Testis (tissue), 3 donors: Measurements from ENCODE around the gene RAPSN. TPM values are rescaled to one million over a fixed set of nuclear protein-coding genes. Genes with fewer than 3 reads are reported as not detected.

ENCODE experiments used
- DNase-seq: peaks from one replicate; pipeline ENCODE4 v3.0.0-alpha.2; 2019
- H3K27ac ChIP-seq, 2 donors: fragments of 200-600 bp; sonication (generic); one replicate each; pipeline ENCODE4 v1.5.1; 2019
- H3K27me3 ChIP-seq: fragments of 200-600 bp; sonication (generic); one replicate; pipeline ENCODE4 v1.5.1; 2019
- H3K36me3 ChIP-seq: fragments of 200-600 bp; sonication (generic); one replicate; pipeline ENCODE4 v1.5.1; 2017; ENCODE audit warnings: low read depth; ENCODE audit errors: missing control alignments
- H3K4me1 ChIP-seq: fragments of 200-600 bp; sonication (generic); one replicate; pipeline ENCODE4 v1.5.1; 2019
- H3K4me3 ChIP-seq, 2 donors: fragments of 200-600 bp; sonication (generic); one replicate each; pipeline ENCODE4 v1.5.1; 2017 to 2019
- H3K9me3 ChIP-seq: fragments of 200-600 bp; sonication (generic); one replicate; pipeline ENCODE4 v1.5.1; 2017
- POLR2A ChIP-seq: fragments of 450-650 bp; IDR thresholded peaks from one replicate; pipeline ENCODE4 v1.6.1; 2017; ENCODE audit warnings: antibody characterized with exemption, mild to moderate bottlenecking, moderate library complexity
- WGBS, 2 donors: methylation state at CpG; one replicate each; pipeline ENCODE4 v1.1.5; 2018; 5-methylcytosine and 5-hydroxymethylcytosine counted together
- intact Hi-C: fragments of 100-400 bp; cut with DNase I; formaldehyde crosslinking; loops from one replicate; pipeline ENCODE4 v1.15.1; 2023; ENCODE audit warnings: low total_unique reads
- polyA plus RNA-seq: library from polyadenylated mRNA; stranded (reverse); fragments of 350-450 nt; fragmentation: Illumina TruSeq; extraction: RNeasy Lipid Tissue Mini Kit (QIAGEN cat#74804); gene quantifications from one replicate; pipeline ENCODE4 v1.2.3, GENCODE V29; 2014; ENCODE audit warnings: low read depth, low replicate concordance; ENCODE audit not compliant: insufficient read depth
- total RNA-seq, 2 donors: library from RNA; depleted of rRNA; stranded (reverse); fragments of >200 nt; gene quantifications; one replicate each; pipeline ENCODE4 v1.2.3, GENCODE V29; 2016
- TF ChIP-seq, protein P1 (sequence below), 3 experiments: fragments of 450-650 bp in 2 of 3; fragments of 200-600 bp in 1 of 3; sonication (generic) in 1 of 3; IDR thresholded peaks; one replicate each; pipeline ENCODE4 v1.5.1; 2016 to 2019; ENCODE audit warnings: antibody characterized with exemption in 3 of 3, mild to moderate bottlenecking in 2 of 3, moderate library complexity in 1 of 3

Gene RAPSN
- total and polyA plus RNA-seq, 3 donors from 2014 or later: 0.19 to 0.65 (median 0.63) TPM

GRCh38 chr11:47489395-47489755, 40.4 kb upstream of the RAPSN start:
- 39 to 44% methylated on average over 2 of the region's 2 CpGs for WGBS, 2 donors
- H3K36me3 ChIP-seq: no peaks in the 10 kb centered on the region
- H3K9me3 ChIP-seq: no peaks in the 10 kb centered on the region
- no peak overlapping the region for H3K27ac ChIP-seq
- H3K27me3 ChIP-seq: no peaks in the 10 kb centered on the region
- no peak for DNase-seq
- H3K4me1 ChIP-seq: peaks cover 14% of the 10 kb centered on the region
- no peak overlapping the region for H3K4me3 ChIP-seq
- TF ChIP-seq, protein P1, sequence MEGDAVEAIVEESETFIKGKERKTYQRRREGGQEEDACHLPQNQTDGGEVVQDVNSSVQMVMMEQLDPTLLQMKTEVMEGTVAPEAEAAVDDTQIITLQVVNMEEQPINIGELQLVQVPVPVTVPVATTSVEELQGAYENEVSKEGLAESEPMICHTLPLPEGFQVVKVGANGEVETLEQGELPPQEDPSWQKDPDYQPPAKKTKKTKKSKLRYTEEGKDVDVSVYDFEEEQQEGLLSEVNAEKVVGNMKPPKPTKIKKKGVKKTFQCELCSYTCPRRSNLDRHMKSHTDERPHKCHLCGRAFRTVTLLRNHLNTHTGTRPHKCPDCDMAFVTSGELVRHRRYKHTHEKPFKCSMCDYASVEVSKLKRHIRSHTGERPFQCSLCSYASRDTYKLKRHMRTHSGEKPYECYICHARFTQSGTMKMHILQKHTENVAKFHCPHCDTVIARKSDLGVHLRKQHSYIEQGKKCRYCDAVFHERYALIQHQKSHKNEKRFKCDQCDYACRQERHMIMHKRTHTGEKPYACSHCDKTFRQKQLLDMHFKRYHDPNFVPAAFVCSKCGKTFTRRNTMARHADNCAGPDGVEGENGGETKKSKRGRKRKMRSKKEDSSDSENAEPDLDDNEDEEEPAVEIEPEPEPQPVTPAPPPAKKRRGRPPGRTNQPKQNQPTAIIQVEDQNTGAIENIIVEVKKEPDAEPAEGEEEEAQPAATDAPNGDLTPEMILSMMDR (IDR thresholded peaks at IDR 0.05): no peak
- no peak for TF ChIP-seq POLR2A
- intact Hi-C loops: no loop called here

- H3K27me3 ChIP-seq: no peaks in the 10 kb centered on the region
- H3K4me1 ChIP-seq: peaks cover 14% of the 10 kb centered on the region
- WGBS, 2 donors: 43 to 52% methylated on average over 6 of the region's 6 CpGs
- H3K9me3 ChIP-seq: no peaks in the 10 kb centered on the region
- intact Hi-C loops: no loop called here
- H3K4me3 ChIP-seq: no peak overlapping the region
- no peaks in the 10 kb centered on the region for H3K36me3 ChIP-seq
- TF ChIP-seq, protein P1 (IDR thresholded peaks at IDR 0.05): no peak
- no peak for TF ChIP-seq POLR2A
- H3K27ac ChIP-seq: peak overlapping the region in 1 of 2 donors; percentile 46
- no peak for DNase-seq
These were observed 39.9 kb upstream of the RAPSN start for GRCh38 chr11:47488674-47489394.

GRCh38 chr11:47488111-47488510, 39.2 kb upstream of the RAPSN start:
- H3K9me3 ChIP-seq: no peaks in the 10 kb centered on the region
- H3K36me3 ChIP-seq: no peaks in the 10 kb centered on the region
- intact Hi-C loops: no loop called here
- H3K4me3 ChIP-seq: no peak overlapping the region
- TF ChIP-seq, protein P1 (IDR thresholded peaks at IDR 0.05): no peak
- TF ChIP-seq POLR2A: no peak
- H3K27ac ChIP-seq: no peak overlapping the region
- WGBS, 2 donors: 84 to 91% methylated on average over 3 of the region's 3 CpGs
- no peaks in the 10 kb centered on the region for H3K27me3 ChIP-seq
- no peak for DNase-seq
- H3K4me1 ChIP-seq: peaks cover 14% of the 10 kb centered on the region

- Histone ChIP-seq H3K4me1 (peaks cover 14% of the 10 kb centered on the region), H3K9me3 (no peaks in the 10 kb centered on the region), H3K27me3 (no peaks in the 10 kb centered on the region), H3K4me3 (no peak overlapping the region), H3K27ac (no peak overlapping the region), H3K36me3 (no peaks in the 10 kb centered on the region)
- DNase-seq: no peak
- 90 to 92% methylated on average over 2 of the region's 2 CpGs for WGBS, 2 donors
- TF ChIP-seq POLR2A: no peak
- TF ChIP-seq, protein P1 (IDR thresholded peaks at IDR 0.05): no peak
- intact Hi-C loops: no loop called here
These were observed 38.5 kb upstream of the RAPSN start for GRCh38 chr11:47487421-47487820.

DNA sequence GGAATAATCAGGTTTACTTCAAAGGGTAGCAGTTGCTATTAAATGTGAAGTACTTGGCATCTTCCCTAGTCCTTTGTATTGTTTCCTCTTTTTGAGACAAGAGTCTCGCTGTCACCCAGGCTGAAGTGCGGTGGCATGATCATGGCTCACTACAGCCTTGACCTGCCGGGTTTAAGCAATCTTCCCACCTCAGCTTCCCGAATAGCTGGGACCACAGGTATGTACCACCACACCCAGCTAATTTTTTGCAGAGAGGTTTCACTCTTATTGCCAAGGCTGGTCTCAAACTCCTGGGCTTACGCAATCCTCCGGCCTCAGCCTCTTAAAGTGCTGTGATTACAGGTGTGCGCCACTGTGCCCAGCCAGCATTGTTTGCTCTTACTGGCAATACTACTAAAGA, 36.2 kb upstream of the RAPSN start:
- Histone ChIP-seq H3K4me3 (no peak overlapping the region), H3K36me3 (no peaks in the 10 kb centered on the region), H3K27me3 (no peaks in the 10 kb centered on the region), H3K4me1 (peaks cover 14% of the 10 kb centered on the region), H3K9me3 (no peaks in the 10 kb centered on the region), H3K27ac (no peak overlapping the region)
- no peak for DNase-seq
- TF ChIP-seq, protein P1 (IDR thresholded peaks at IDR 0.05): no peak
- TF ChIP-seq POLR2A: no peak
- 95 to 96% methylated on average over 7 of the region's 7 CpGs for WGBS, 2 donors
- intact Hi-C loops: no loop called here
